Hematopoietic multipotent progenitor cell treated with erythropoietin and hydrocortisone succinate and interleukin-3 and kit ligand, for 15 days (in vitro differentiated cells): ENCODE results near the gene OOSP2.

Experiments
- DNase-seq: peaks from one replicate; pipeline ENCODE4 v3.0.0-alpha.2; 2015; ENCODE audit warnings: low spot score

OOSP2 gene

DNA sequence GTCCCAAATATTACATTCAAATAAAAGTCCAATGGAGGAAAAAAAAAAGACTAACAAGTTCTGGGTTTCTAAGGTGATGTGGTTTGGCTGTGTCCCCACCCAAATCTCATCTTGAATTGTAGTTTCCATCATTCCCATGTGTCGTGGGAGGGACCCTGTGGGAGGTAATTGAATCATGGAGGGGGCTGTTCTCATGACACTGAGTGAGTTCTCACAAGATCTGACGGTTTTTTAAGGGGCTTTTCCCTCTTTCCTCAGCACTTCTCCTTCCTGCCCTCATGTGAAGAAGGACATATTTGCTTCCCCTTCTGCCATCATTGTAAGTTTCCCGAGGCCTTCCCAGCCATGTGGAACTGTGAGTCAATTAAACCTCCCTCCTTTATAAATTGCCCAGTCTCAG lies 40.3 kb downstream of the OOSP2 start:
- no peak for DNase-seq

DNA sequence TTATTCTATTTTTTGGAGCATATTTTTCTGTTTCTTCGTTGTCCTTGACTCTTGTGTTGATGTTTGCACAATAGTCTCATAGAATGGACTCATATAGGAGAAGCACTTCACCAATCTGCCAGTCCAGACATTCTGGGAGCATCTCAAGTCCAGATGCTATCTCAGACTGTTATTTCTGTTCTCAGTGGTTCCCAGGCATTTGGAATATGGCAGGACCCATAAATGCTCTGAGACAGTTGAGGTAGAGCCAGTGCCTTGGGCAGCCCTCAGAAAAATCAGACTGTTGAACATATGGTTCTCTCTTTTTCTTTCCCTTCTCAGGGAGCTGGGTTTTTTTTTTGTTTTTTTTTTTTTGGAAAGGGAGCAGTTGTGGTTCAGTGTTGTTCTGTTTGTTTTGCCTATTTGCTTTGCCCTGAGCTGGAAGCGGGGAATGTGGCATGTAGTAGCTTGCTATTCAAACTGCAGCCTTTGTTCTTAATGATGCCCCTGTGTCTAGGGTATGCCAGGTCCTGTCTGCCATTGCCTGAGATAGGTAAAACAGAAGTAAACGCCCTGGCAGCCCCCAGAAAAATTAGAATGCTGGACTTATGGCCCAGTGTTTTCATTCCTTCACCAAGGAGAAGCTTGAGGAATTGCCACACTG lies 44.5 kb downstream of the OOSP2 start:
- DNase-seq, result no peak

DNA sequence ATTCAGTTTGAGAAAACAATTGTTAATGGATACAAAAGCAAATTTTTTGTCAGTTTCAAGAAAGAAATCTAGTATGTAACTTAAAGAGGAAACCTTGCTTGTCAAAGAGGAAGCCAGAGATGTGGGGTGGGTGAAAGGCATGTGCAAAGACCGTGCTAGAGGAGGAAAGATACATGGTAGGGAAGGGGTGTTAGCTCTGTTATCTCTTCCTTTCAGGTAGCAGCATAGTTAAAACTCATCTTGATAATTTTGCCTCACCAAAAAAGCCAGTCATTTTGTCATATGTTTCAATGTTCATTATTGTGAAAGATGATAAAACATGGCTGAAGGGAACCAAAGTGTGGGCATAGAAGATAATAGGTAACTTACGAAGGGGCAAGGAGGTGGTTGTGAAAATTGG lies 45.7 kb downstream of the OOSP2 start:
- no peak for DNase-seq

DNA sequence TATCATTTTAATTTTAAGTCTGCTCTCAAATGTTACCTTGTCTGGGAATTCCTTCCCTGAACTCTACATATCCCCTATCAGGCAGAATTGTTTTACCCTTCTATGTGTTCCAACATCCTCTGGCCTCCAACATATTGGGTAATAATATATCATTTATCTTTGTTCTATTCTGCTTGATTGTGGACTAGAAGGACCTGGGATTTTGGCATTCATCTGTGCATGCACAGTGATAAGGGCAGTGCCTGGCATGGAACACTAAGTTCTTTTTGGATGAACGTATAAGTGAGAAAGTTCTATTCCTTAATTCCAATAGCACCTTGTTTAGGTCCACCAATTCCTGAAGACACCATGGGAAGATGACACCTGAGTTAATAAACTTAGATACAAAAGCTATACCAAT lies 47.0 kb downstream of the OOSP2 start:
- no peak for DNase-seq

DNA sequence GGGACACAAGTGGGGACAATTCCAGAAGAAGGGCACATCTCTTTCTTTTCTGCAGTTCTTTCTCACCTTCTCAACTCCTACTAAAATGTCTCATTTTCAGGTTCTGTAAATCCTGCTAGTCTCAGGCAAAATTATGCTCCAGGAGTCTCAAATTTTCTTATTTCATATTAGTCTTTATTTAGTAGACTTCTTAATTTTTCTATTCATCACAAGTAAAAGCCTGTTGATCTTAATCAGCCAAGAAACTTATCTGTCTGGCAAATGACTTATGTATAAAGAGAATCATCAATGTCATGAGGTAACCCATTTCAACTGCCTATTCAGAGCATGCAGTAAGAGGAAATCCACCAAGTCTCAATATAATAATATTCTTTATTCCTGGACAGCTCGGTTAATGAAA lies 48.2 kb downstream of the OOSP2 start, which contains the start of gene MS4A2:
Gene MS4A2 (plus strand): TSS at position 301 of the 400 bp plus-strand sequence. CDS start 102 bp downstream, outside the sequence.
- DNase-seq, result no peak

DNA sequence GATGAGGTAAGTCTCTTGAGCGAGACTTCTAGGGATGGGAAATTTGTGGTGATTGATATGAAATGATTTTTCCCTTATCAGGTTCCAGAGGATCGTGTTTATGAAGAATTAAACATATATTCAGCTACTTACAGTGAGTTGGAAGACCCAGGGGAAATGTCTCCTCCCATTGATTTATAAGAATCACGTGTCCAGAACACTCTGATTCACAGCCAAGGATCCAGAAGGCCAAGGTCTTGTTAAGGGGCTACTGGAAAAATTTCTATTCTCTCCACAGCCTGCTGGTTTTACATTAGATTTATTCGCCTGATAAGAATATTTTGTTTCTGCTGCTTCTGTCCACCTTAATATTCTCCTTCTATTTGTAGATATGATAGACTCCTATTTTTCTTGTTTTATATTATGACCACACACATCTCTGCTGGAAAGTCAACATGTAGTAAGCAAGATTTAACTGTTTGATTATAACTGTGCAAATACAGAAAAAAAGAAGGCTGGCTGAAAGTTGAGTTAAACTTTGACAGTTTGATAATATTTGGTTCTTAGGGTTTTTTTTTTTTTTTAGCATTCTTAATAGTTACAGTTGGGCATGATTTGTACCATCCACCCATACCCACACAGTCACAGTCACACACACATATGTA lies 55.4 kb downstream of the OOSP2 start:
- DNase-seq, result no peak

DNA sequence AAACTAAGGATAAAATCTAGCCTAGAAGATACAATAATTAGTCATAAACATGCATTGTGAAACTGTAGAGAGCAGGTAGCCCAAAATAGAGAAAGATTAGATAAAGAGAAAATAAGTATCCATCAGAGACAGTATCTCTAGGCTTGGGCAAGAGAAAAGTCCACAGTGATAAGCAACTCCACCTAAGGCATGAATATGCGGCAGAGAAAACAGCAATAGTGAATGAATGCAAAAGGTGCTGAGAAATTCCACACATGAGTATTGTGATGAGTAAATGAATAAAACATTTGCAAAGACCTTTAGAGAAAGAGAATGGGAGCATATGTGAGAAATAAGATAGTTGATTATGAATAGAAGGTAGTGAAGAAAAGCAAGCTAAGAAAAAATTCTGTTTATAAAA lies 57.0 kb downstream of the OOSP2 start:
- no peak for DNase-seq
